ENCODE results near the gene GDAP2.
A peak's percentile ranks its signal among the peaks of the same experiment; 100 is the strongest.
"Not testable (repeated sequence)": the region's sequence is repeated elsewhere in the genome, so short reads cannot be mapped to it uniquely, and the experiment has no call there.

Gene GDAP2, protein sequence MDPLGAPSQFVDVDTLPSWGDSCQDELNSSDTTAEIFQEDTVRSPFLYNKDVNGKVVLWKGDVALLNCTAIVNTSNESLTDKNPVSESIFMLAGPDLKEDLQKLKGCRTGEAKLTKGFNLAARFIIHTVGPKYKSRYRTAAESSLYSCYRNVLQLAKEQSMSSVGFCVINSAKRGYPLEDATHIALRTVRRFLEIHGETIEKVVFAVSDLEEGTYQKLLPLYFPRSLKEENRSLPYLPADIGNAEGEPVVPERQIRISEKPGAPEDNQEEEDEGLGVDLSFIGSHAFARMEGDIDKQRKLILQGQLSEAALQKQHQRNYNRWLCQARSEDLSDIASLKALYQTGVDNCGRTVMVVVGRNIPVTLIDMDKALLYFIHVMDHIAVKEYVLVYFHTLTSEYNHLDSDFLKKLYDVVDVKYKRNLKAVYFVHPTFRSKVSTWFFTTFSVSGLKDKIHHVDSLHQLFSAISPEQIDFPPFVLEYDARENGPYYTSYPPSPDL

DNA sequence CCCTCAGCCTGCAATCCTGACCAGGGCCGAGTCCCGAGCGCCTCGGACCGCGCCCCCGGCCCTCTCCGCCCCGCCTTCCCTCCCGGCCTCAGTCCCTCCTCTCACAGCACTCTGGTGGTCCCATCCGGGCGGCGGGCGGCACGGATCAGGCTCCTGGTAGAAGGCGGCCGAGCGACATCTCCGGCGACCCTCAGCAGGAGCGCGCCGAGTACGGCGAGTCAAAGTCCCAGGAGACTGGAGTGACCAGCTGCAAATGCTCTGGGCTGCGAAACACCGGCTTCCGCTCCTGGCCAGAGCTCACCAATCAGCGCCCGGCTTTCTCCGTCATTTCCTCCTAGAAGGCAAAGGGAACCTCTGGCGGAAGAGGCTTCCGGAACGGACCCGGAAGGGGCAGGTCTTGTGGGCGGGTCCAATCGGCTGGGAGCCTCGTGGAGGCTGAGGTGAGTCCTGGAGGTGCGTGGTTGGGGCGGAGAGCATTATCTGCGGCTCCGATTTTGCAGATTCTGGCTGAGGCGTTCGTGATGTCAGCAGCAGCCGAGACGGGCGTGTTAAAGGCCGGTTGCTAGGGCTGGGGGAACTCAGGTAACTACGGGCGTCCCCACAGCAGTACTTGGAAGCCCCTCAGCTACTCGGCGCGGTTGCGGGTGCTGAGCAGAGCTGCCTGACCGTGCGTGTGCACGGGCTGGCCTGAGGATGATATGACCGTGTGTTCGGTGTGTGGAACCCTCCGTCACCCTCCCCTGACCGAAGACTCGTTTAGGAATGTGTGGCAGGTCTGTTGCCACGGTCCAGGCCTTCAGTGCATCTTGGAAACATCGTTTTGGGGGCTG lies at the start of gene GDAP2, which contains the start of gene WDR3:
Gene GDAP2, minus strand, starts transcription at position 279 of the 830 bp plus-strand sequence. CDS start 9,264 bp downstream, outside the sequence.
Gene WDR3, plus strand, starts transcription at position 397 of the 830 bp plus-strand sequence. CDS start 3,581 bp downstream, outside the sequence.
- DNase-seq = peak; percentile 83

DNA sequence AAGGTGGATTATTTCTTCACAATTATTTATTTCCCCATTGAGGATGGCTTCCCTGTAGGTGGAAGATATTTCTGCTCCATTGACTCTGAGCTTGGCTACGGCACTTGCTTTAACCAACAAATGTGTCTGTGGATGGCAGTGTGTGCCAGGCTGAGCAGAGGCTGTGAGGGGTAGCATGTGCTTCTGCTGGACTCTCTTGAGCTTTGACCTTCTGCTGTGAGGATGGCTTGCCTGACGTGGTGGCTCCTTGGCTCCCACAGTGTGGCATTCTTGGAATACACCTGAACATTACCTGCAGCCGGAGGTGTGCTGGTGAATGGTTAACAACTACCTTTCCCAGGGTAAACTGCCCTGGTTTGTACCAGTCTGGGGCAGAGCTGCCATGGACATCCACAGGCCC lies 47.0 kb upstream of the GDAP2 start:
- no peak for DNase-seq

DNA sequence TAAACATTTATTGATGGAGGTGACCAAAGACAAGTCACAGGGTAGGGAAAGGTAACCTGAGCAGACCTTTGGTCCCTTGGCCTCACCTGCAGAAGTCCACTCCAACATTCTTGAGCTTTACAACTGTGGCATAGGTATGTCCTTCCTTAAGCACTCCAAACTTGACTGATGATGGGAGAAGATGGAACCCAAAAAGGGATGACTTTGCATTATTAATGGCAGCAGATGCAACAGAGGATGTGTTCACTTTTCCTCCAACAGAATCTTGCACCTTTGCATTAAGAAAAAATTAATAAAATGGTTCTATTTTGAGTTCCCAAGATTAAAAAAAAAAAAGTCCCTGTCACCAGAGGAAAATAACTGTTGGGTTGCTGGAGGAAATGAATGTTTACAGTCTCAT lies 42.4 kb upstream of the GDAP2 start:
- no peak for DNase-seq

DNA sequence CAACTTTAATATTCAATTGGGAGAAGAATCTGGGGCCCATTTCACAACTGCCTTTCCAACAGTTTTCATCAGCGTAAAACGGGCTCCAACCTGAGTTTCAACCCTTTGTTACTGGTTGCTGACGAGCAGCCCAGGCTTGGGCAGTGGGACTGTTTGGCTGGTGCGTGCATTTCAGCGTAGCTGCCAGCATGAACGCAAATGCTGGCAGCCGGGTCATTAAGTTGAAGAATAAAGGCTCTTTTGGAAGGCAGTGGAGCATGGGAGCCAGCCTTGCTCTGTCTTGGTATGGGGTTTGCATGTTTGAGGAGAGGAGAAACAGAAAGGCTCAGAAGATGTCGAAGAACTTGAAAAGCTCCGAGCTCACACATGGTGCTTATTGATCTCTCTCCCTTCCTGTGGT lies 40.8 kb upstream of the GDAP2 start:
- no peak for DNase-seq

DNA sequence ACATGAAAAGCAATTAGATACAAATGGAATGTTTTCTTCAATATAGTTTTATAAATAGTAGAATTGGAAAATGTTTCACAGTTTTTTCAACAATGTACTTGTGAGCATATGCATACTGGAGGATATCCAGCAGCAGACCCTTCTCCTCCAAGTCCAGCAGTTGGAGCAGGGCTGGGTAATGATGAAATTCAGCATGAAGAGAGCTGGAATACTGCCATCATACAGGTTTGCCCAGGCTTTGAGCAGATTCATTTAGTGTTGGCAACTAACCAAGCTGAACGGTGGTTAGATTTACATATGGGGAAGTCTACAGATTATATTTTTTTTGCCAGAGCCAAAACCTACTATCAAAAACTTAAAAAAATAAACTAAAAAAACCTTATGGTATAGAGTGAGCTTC lies 38.5 kb upstream of the GDAP2 start:
- no peak for DNase-seq

DNA sequence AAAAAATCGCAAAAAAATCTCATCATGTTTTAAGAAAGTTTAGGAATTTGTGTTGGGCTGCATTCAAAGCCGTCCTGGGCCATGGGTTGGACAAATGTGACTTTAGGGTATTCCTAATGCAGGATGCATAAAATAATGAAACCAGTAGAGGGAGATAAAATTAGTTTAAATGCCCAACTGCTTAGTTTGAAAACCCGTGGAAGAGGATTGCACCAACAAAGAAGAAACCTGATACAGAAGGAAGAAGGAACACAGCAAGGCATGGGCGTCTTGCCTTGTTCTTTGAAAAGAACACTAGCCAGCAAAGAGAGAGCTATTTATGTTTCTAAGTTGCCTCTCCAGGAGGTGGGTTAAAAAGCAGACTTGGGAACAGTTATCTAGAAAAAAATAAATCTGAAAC lies 38.1 kb upstream of the GDAP2 start:
- no peak for DNase-seq

DNA sequence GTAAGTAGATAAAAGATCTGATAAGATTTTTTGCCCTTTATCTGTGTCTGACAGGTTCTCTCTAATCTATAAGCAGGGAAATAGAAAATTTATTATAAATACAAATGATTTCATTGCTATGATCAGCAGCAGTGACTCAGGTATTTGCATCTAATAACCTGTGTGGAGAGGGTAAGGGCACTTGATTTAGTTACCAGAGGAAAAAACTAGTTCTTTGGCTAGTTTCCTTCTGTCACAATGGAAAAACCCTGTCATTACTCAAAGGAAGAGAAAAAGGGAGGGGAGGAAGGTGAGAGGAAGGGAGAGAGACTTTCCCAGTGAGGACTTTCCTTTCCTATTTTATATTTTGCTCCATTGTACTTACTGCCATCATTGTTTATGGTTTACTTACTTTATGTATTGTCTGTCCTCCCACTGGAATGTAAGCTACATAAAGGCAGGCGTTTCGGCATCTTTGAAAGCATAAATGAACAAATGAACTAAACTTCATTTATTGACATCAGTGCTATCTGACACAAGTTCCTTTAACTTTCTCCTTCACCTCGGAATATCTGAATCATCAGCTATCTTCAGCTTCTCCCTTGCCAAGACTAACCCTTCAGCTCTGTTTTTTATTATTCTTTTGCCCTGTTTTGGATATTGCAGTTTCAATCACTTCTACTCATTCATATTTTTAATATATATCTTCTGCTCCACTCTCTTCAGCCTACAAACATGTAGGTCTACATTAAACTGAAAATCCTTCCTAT lies 35.0 kb upstream of the GDAP2 start:
- DNase-seq = no peak

DNA sequence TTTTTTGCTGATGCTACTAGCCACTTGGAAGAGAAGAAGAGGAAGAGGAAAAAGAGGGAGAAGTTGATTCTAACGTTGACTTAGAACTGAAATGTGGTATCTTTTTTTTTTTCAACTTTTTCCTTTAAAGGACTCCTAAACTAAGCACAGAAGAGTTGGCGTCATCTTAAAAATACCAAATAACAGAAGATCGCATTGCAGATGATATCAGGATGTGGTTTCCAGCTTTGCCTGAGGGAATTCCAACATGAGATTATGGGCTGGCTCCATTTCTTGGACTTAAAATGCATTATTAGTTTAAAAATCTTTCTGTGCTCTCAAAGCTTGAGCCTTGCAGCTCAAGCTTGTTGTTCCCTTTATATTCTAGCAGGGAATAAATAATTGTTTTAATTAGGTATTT lies 29.9 kb upstream of the GDAP2 start:
- DNase-seq = no peak

DNA sequence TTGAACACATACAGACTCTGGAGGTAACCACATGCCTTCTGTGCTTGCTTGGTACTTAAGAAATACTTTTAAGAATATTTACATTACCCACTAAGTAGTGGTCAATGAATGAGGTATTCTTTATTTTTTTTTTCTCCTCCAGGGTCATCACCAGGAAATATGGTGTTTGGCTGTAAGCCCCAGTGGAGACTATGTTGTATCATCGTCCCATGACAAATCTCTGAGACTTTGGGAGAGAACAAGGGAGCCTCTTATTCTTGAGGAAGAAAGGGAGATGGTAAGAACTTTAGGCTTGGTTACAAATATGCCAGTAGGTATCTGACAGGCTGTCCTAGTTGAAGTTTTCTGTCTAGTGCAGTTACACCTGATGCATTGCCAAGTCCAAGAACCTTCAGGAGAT lies 23.0 kb upstream of the GDAP2 start:
- DNase-seq = no peak

DNA sequence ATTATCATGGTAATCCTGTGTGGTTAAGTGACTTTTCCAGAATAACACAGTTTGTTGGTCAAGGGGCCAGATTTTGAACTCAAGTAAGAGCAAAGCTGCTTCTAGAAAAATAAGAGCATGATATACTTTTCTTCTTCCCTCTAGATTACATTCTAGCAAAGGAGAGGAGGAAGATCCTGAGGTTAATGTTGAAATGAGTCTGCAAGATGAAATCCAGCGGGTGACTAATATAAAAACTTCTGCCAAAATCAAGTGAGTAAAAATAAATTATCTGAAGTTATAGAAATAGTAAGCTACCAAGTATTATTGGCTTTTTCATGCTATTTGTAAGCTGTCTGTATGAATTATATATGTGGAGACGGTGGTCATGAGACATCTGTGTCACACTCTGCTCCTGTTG lies 12.9 kb upstream of the GDAP2 start:
- no peak for DNase-seq

DNA sequence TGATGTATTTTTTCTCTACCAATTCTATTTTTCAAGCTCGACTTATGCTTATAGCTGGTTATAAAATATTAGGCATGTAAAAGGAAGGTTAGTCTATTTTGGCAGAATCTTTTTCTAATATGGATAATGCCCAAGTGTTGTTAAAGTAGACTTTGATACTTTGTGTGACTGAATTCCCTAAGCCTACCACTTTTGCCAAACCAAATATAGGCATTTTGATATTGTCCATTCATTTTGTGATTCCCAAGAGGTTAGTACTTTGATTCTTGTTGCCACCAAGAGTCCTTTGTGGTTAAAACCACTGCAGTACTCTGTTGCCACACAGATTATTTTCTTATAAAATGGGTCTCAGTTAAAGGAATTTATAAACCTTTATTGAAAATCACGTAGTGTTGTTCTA lies 4.3 kb upstream of the GDAP2 start:
- DNase-seq = no peak

DNA sequence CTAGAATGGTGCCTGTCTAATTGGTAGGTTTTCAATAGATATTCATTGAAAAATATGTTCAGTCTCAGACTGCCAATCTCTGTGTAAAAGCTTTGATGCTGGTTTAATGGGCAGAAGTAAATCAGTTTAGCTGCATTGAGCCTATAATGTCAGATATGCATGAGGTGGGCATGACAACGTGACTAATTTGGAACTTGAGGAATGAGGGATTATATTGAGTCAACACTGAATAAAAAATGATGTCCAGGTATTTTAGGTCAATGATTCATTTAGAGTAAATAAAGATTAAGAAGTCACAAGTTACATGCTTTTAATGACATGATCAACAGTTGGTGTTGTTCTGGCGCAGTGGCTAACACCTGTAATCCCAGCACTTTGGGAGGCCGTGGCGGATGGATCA lies 3.2 kb upstream of the GDAP2 start:
- no peak for DNase-seq

DNA sequence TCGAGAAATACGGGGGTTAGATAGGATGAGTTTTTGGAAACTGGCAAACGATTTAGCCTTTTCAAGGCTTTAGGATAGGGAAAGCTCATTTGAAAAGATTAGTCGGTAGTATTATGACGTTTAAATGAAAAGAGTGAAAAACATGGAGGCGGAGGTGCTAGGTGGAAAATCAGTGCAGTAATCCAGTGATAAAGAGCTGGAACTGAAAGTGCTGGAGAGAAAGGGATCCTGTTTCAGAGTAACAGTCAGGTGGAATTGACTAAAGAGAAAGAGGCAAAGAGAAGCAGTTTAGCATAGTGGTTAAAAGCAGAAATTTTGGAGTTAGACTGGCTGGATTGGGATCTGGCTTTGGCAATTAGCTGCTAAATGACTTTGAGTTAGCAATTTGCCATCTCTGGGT lies 1.1 kb upstream of the GDAP2 start:
- DNase-seq = no peak

DNA sequence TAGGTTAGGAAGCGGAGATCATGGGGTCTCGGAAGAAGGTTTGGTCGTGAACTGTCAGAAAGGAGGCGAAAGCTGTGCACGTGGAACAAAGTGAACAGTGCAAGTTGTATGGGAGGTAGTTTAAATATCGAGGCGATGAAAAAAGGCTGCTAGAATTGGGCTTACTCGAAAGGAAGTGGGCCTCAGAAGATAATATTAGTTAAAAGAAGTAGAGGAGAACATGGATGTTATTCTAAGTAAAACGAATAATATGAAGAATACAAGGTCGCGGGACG lies 689 bp upstream of the GDAP2 start:
- no peak for DNase-seq

DNA sequence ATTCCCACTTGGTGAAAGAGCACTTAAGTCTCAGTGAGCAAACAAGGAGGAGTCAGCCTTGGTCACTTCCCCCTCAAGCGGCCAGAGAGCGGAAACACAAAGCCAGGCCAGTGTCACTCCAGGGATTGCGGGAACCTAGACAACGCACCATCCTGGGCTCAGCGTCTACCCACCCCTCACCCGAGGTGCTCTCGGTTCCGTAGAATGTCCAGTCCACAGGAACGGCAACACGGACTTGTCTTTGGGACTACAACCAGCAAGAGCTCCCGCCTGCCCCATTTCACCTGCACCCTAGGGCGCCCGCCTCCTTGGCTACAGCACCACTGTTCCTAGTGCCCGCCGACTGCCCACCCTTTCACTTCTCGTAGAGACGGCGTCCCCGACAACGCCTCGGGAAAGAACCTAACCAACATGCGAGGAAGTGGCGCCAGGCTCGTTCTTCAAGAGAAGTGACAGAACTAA lies 509 bp downstream of the GDAP2 start:
- peak; percentile 60 for DNase-seq

DNA sequence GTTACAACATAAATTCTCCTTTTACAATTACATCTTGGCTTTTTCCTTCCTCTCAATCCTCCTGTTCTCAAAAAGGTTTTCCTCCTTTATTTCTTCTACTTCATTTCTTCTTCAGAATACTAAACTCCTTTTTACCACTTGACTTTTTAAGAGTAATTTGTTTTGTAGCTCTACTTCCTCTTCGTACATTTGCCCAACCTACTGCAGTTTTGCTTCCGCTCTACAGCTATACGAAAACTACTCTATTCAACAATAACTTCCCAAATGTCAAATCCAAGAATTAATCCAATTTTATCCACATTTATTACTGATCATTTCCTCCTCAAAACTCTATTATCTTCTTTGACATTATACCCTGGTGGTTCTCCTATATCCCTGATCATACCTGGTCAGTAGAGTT lies 3.4 kb downstream of the GDAP2 start:
- no peak for DNase-seq

DNA sequence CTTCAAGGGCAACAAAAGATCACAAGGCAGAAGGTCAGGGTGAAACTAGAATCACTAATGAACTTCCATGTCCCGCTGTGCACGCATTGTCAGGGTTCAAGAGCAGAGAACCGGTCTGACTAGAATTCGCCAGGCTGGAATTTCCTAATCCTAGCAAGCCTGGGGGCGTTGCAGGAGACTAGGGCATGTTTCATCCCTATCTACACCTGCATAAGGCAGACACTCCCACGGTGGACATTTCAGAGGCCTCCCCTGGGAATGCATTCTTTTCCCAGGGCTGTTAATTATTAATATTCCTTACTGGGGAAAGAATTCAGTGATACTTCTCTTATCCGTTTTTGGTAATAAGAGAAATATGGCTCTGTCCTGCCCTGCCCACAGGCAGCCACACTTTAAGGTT lies 6.7 kb downstream of the GDAP2 start:
- DNase-seq = not testable (repeated sequence)

DNA sequence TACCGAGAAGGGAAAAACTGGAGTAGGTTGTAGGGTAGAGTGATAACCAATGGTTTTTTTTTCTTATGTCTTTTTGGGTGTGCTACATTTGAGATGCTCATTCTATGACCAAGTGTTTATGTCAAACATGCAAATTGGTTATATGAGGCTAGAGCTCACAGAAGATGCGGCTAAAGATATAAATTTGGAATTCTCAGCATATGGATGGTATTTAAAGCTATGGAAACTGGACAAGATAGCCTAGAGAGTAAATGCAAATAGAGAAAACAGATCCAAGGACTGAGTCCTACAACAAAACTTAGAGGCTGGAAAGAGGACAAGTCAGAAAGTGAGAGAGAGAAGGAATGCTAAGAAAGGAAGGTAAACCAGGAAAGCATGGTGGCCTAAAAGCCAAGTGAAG lies 7.4 kb downstream of the GDAP2 start:
- DNase-seq = no peak

DNA sequence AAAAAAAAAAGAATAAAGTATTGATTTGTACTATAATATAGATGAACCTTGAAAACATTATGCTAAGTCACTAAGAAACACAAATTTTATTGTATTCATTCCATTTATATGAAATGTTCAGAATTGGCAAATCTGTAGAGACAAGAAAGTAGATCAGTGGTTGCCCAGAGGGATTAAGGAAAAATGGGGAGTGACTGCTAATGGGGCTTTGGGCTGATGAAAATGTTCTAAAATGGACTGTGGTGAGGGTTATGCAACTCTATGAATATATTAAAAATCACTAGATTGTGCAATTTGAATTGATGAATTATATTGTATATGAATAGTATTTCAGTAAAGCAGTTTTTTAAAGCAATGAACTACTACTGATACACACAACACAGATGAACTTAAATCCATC lies 10.0 kb downstream of the GDAP2 start:
- DNase-seq = no peak

DNA sequence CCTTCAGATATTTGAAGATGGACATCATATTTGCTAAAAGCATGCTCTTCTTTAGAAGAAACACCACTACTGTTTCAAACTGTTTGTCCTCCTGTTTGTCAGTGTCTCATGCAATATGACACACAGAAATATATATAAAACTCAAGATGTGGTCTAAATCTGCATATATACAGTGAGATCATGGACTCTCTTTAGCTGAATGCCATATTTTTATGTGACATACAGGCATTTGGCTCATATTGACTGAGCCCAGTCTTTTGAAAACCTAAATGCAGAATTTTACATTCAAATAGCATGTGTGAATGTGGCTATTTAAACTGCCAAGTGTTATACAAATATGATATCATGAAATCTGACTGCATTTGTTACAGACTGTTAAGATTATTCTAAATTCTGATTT lies 18.4 kb downstream of the GDAP2 start:
- DNase-seq = no peak

DNA sequence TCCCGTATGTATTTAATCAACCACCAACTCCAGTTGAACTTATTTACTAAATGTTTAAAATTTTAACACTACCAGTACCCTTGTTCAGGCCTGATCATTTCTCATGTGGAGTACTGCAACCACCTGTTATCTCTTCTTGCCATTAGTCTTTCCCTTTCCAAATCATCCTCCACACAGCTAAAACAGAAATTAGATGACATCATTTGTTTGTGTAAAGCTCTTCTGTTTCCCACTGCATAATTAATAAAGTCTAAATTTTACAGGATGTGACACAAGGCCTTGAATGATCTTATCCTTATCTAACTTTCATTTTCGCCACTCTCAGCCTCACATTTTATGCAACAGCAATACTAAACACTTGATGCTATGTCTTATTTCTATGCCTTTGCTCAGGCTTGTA lies 24.4 kb downstream of the GDAP2 start:
- no peak for DNase-seq

DNA sequence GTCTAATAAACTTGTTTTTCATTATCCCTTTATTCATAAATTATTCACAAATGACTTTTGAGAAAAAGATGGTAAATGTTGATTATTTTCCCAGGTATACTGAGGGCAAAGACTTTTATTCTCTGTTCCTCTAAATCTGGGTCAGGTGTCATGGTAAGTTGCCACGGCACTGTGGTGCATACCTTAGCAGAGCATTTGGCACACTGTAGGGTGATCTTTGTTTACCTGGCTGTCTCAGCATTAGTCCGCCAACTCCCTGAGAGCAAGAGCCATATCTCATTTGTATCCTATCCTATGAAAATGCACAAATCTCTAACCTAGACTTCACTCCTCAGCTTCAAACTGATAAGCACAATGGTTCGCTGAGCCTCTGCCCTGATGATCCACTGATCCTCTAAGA lies 24.9 kb downstream of the GDAP2 start:
- no peak for DNase-seq

DNA sequence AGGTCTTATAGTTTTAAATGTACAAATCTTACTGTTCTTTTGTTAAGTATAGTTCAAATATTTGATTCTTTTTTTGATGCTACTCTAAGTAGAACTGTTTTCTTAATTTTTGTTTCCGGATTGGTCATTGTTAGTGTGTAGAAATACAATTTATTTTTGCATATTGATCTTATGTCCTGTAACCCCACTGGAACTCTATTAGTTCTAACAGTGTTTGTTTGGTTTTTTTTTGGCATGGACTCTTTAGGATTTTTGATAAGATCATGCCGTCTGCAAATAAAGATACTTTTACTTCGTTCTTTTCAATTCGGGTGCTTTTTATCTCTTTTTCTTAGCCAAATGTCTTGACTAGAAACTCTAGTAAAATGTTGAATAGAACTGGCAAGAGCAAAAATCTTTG lies 26.5 kb downstream of the GDAP2 start:
- DNase-seq = no peak

Measured in KG1 (cell line).